ENCODE measurements around the gene UHRF1. TPM values are rescaled to one million over a fixed set of nuclear protein-coding genes. Genes with fewer than 3 reads are reported as not detected.
"Not testable (repeated sequence)": the region's sequence is repeated elsewhere in the genome, so short reads cannot be mapped to it uniquely, and the experiment has no call there.

The UHRF1 gene
- total and polyA plus RNA-seq, 4 donors = 3.2 to 7.5 (median 4.5) TPM

- ATAC-seq (ENCODE audit: insufficient read depth, low FRiP score) (no peak), DNase-seq (no peak)
- no peak overlapping the region for H3K9ac ChIP-seq (ENCODE audit: insufficient read depth in 1 of 2, low read length in 2 of 2)
- H3K9me3 ChIP-seq (ENCODE audit: control insufficient read depth in 4 of 4, insufficient read depth in 3 of 4, low read length in 3 of 4) = no peaks in the 10 kb centered on the region
- H3K4me1 ChIP-seq (ENCODE audit: control insufficient read depth in 5 of 5, insufficient read depth in 5 of 5, low read length in 5 of 5) = peaks cover 7 to 31% (median 13%) of the 10 kb centered on the region in 5 donors
- peak overlapping the region in 1 of 2 donors; percentile 53 for H3K27ac ChIP-seq (ENCODE audit: low read depth in 1 of 2, low read length in 1 of 2)
- no peak overlapping the region for H3K4me3 ChIP-seq
- H3K36me3 ChIP-seq (ENCODE audit: control insufficient read depth in 4 of 4, insufficient read depth in 4 of 4, low read length in 4 of 4) = no peaks in the 10 kb centered on the region
- no peaks in the 10 kb centered on the region for H3K27me3 ChIP-seq (ENCODE audit: control insufficient read depth in 3 of 3, insufficient read depth in 3 of 3, low read length in 2 of 3)
- TF ChIP-seq, protein P1, sequence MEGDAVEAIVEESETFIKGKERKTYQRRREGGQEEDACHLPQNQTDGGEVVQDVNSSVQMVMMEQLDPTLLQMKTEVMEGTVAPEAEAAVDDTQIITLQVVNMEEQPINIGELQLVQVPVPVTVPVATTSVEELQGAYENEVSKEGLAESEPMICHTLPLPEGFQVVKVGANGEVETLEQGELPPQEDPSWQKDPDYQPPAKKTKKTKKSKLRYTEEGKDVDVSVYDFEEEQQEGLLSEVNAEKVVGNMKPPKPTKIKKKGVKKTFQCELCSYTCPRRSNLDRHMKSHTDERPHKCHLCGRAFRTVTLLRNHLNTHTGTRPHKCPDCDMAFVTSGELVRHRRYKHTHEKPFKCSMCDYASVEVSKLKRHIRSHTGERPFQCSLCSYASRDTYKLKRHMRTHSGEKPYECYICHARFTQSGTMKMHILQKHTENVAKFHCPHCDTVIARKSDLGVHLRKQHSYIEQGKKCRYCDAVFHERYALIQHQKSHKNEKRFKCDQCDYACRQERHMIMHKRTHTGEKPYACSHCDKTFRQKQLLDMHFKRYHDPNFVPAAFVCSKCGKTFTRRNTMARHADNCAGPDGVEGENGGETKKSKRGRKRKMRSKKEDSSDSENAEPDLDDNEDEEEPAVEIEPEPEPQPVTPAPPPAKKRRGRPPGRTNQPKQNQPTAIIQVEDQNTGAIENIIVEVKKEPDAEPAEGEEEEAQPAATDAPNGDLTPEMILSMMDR (IDR thresholded peaks at IDR 0.05; ENCODE audit: control extremely low read depth, extremely low read depth) = no peak
- WGBS, 2 donors = 93 to 97% methylated on average over 16 to 19 of the region's 19 CpGs
Measured at GRCh38 chr19:4971816-4972495, 62.7 kb downstream of the UHRF1 start.

DNA sequence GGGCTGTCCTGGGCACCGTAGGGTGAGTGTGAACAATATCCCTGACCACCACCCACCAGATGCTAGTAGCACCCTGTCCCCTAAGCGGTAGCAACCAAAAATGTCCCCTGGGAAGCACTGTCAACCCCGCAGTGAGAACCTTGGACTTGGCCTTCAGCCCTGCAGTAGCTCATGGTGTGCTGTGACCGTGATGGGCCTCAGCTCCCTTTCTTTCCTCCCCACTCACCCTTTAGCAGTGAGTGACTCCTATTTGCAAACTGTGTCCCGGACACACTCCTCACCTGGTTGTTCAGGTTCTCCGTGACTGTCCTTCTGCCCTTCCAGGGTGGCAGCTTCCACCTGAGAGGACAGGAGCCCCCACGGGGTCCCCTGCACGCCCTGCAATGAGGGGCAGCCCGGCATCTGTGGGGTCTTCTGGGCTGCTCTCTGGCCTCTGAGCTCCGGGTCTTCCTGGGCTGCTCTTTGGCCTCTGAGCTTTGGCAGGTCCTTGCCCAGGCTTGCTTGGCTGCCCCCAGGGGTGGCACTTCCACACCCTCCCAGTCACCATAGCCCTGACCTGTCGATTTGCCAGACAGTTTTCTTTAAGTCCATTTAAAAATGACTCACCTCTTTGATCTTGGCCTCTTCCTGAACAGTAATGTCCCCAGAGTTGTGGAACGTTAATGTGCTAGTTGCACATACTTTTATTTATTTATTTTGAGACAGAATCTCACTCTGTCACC is 63.4 kb downstream of the UHRF1 start:
- Histone ChIP-seq H3K27ac (ENCODE audit: low read depth in 1 of 2, low read length in 1 of 2) (no peak overlapping the region), H3K36me3 (ENCODE audit: control insufficient read depth in 4 of 4, insufficient read depth in 4 of 4, low read length in 4 of 4) (no peaks in the 10 kb centered on the region), H3K4me3 (no peak overlapping the region), H3K9ac (ENCODE audit: insufficient read depth in 1 of 2, low read length in 2 of 2) (no peak overlapping the region), H3K27me3 (ENCODE audit: control insufficient read depth in 3 of 3, insufficient read depth in 3 of 3, low read length in 2 of 3) (no peaks in the 10 kb centered on the region), H3K9me3 (ENCODE audit: control insufficient read depth in 4 of 4, insufficient read depth in 3 of 4, low read length in 3 of 4) (no peaks in the 10 kb centered on the region), H3K4me1 (ENCODE audit: control insufficient read depth in 5 of 5, insufficient read depth in 5 of 5, low read length in 5 of 5) (peaks cover 11 to 38% (median 19%) of the 10 kb centered on the region in 5 donors)
- WGBS, 2 donors = 80 to 87% methylated on average over 12 of the region's 12 CpGs
- no peak for ATAC-seq (ENCODE audit: insufficient read depth, low FRiP score)
- DNase-seq = no peak
- TF ChIP-seq, protein P1 (IDR thresholded peaks at IDR 0.05; ENCODE audit: control extremely low read depth, extremely low read depth) = no peak

GRCh38 chr19:4974880-4975469 is 65.7 kb downstream of the UHRF1 start:
- Histone ChIP-seq H3K27me3 (ENCODE audit: control insufficient read depth in 3 of 3, insufficient read depth in 3 of 3, low read length in 2 of 3) (no peaks in the 10 kb centered on the region), H3K4me1 (ENCODE audit: control insufficient read depth in 5 of 5, insufficient read depth in 5 of 5, low read length in 5 of 5) (peaks cover 11 to 44% (median 24%) of the 10 kb centered on the region in 5 donors), H3K36me3 (ENCODE audit: control insufficient read depth in 4 of 4, insufficient read depth in 4 of 4, low read length in 4 of 4) (no peaks in the 10 kb centered on the region), H3K9ac (ENCODE audit: insufficient read depth in 1 of 2, low read length in 2 of 2) (no peak overlapping the region), H3K4me3 (no peak overlapping the region), H3K27ac (ENCODE audit: low read depth in 1 of 2, low read length in 1 of 2) (peak overlapping the region in 1 of 2 donors; percentile 91), H3K9me3 (ENCODE audit: control insufficient read depth in 4 of 4, insufficient read depth in 3 of 4, low read length in 3 of 4) (no peaks in the 10 kb centered on the region)
- WGBS, 2 donors = 66 to 70% methylated on average over 14 of the region's 14 CpGs
- DNase-seq (no peak), ATAC-seq (ENCODE audit: insufficient read depth, low FRiP score) (no peak)
- TF ChIP-seq, protein P1 (IDR thresholded peaks at IDR 0.05; ENCODE audit: control extremely low read depth, extremely low read depth) = no peak

DNA sequence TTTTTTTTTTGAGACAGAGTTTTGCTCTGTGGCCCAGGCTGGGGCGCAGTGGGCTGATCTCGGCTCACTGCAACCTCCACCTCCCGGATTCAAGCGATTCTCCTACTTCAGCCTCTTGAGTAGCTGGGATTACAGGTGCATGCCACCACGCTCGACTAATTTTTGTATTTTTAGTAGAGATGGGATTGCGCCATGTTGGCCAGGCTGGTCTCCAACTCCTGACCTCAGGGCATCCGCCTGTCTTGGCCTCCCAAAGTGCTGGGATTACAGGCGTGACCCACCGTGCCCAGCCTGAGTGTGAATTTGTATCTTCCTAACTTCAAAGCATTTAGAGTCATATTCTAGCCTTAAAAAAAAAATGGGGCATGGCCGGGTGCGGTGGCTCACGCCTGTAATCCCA is 66.3 kb downstream of the UHRF1 start:
- not testable (repeated sequence) for H3K36me3 ChIP-seq (ENCODE audit: control insufficient read depth in 4 of 4, insufficient read depth in 4 of 4, low read length in 4 of 4); DNase-seq; H3K4me3 ChIP-seq; H3K9ac ChIP-seq (ENCODE audit: insufficient read depth in 1 of 2, low read length in 2 of 2); H3K9me3 ChIP-seq (ENCODE audit: control insufficient read depth in 4 of 4, insufficient read depth in 3 of 4, low read length in 3 of 4); ATAC-seq (ENCODE audit: insufficient read depth, low FRiP score); H3K27me3 ChIP-seq (ENCODE audit: control insufficient read depth in 3 of 3, insufficient read depth in 3 of 3, low read length in 2 of 3)
- Histone ChIP-seq H3K4me1 (ENCODE audit: control insufficient read depth in 5 of 5, insufficient read depth in 5 of 5, low read length in 5 of 5) (peaks cover 11 to 37% (median 19%) of the 10 kb centered on the region in 5 donors), H3K27ac (ENCODE audit: low read depth in 1 of 2, low read length in 1 of 2) (peak overlapping the region; percentile 39 to 91)
- WGBS, 2 donors = 71 to 86% methylated on average over 13 of the region's 13 CpGs
